Endothelial cell (in vitro differentiated cells): Measurements from ENCODE around the gene NIP7. TPM values are rescaled to one million over a fixed set of nuclear protein-coding genes. Genes with fewer than 3 reads are reported as not detected.

ENCODE experiments used
- DNase-seq: peaks from one replicate; pipeline ENCODE4 v3.0.0; 2021; ENCODE audit warnings: low spot score
- H3K27ac Mint-ChIP-seq: one replicate; pipeline ENCODE4 v1.8.0; 2021; ENCODE audit warnings: mixed read lengths, inconsistent platforms; ENCODE audit not compliant: unreplicated experiment
- H3K27me3 Mint-ChIP-seq: one replicate; pipeline ENCODE4 v1.8.0; 2021; ENCODE audit warnings: mild to moderate bottlenecking, moderate library complexity, mixed read lengths, inconsistent platforms; ENCODE audit not compliant: unreplicated experiment
- H3K36me3 Mint-ChIP-seq: one replicate; pipeline ENCODE4 v1.8.0; 2021; ENCODE audit warnings: mild to moderate bottlenecking, low read depth, mixed read lengths, inconsistent platforms; ENCODE audit not compliant: unreplicated experiment
- H3K4me1 Mint-ChIP-seq: one replicate; pipeline ENCODE4 v1.8.0; 2021; ENCODE audit warnings: mild to moderate bottlenecking, mixed read lengths, inconsistent platforms; ENCODE audit not compliant: unreplicated experiment
- H3K4me3 Mint-ChIP-seq: one replicate; pipeline ENCODE4 v1.8.0; 2021; ENCODE audit warnings: mild to moderate bottlenecking, mixed read lengths, inconsistent platforms; ENCODE audit not compliant: unreplicated experiment
- H3K9me3 Mint-ChIP-seq: one replicate; pipeline ENCODE4 v1.8.0; 2021; ENCODE audit warnings: mixed read lengths, inconsistent platforms; ENCODE audit not compliant: unreplicated experiment
- total RNA-seq: library from RNA; stranded (reverse); fragmentation: NEBNext Ultra II Directional; extraction: Animal tissue kit (Norgen Biotek cat#: 25700); gene quantifications from one replicate; pipeline ENCODE4 v1.2.1, GENCODE V29; 2021; ENCODE audit not compliant: unreplicated experiment
- TF ChIP-seq, protein P1 (sequence below): fragments of 200-600 bp; sonication (generic); IDR thresholded peaks from one replicate; pipeline ENCODE4 v1.5.0; 2021; ENCODE audit warnings: antibody characterized with exemption; ENCODE audit not compliant: unreplicated experiment

Gene NIP7
- total RNA-seq, 1 donor from 2014 or later: 34.4 TPM

GRCh38 chr16:69378760-69379159, 39.2 kb downstream of the NIP7 start:
- DNase-seq: no peak
- H3K36me3 Mint-ChIP-seq: peaks cover 20% of the 10 kb centered on the region

DNA sequence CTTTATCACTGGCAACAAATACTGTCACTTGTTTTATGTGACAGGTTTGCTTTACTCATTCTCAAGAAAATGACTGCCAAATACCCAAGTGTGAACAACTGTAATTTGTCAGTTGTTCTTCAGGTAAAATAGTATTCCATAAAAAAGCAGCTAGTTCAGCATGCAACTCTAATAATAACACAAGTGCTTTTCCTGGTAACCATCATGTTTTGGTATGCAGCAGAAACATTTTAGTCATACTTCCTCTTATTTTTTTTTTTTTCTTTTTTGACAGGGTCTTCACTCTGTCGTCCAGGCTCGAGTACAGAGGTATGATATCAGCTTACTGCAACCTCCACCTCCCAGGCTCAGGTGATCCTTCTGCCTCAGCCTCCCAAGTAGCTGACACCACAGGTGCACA, 41.7 kb downstream of the NIP7 start:
- peaks cover 21% of the 10 kb centered on the region for H3K36me3 Mint-ChIP-seq
- H3K9me3 Mint-ChIP-seq: no peaks in the 10 kb centered on the region
- TF ChIP-seq, protein P1, sequence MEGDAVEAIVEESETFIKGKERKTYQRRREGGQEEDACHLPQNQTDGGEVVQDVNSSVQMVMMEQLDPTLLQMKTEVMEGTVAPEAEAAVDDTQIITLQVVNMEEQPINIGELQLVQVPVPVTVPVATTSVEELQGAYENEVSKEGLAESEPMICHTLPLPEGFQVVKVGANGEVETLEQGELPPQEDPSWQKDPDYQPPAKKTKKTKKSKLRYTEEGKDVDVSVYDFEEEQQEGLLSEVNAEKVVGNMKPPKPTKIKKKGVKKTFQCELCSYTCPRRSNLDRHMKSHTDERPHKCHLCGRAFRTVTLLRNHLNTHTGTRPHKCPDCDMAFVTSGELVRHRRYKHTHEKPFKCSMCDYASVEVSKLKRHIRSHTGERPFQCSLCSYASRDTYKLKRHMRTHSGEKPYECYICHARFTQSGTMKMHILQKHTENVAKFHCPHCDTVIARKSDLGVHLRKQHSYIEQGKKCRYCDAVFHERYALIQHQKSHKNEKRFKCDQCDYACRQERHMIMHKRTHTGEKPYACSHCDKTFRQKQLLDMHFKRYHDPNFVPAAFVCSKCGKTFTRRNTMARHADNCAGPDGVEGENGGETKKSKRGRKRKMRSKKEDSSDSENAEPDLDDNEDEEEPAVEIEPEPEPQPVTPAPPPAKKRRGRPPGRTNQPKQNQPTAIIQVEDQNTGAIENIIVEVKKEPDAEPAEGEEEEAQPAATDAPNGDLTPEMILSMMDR: no peak
- no peak for DNase-seq
- no peak overlapping the region for H3K4me3 Mint-ChIP-seq
- H3K4me1 Mint-ChIP-seq: peaks cover 11% of the 10 kb centered on the region
- no peak overlapping the region for H3K27ac Mint-ChIP-seq
- H3K27me3 Mint-ChIP-seq: peaks cover 2% of the 10 kb centered on the region

More at GRCh38 chr16:69378760-69379159, 39.2 kb downstream of the NIP7 start:
- Mint-ChIP-seq H3K4me1 (peaks cover 1% of the 10 kb centered on the region), H3K27ac (no peak overlapping the region), H3K4me3 (no peak overlapping the region), H3K27me3 (no peaks in the 10 kb centered on the region), H3K9me3 (no peaks in the 10 kb centered on the region)
- TF ChIP-seq, protein P1: no peak

DNA sequence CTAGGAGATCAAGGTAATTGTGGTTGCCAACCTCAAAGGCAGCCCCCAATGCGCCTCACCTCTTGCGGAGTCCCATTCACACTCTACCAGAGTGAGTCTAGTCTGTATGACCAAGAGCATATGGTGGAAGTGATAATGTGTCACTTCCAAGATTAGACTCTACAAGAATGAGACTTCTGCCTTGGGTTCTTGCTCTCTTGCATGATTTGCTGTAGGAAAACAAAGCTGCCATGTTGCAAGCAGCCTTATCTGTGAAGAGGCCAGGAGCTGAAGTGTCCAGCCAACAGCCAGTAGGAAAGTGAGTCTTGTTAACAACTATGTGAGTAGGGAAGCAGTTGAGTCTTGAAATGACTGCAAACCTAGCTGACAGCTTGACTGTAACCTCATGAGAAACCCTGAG, 42.8 kb downstream of the NIP7 start:
- Mint-ChIP-seq H3K4me1 (peaks cover 11% of the 10 kb centered on the region), H3K4me3 (no peak overlapping the region), H3K9me3 (no peaks in the 10 kb centered on the region), H3K27me3 (peaks cover 2% of the 10 kb centered on the region), H3K36me3 (peaks cover 21% of the 10 kb centered on the region), H3K27ac (no peak overlapping the region)
- TF ChIP-seq, protein P1: no peak
- DNase-seq: no peak

DNA sequence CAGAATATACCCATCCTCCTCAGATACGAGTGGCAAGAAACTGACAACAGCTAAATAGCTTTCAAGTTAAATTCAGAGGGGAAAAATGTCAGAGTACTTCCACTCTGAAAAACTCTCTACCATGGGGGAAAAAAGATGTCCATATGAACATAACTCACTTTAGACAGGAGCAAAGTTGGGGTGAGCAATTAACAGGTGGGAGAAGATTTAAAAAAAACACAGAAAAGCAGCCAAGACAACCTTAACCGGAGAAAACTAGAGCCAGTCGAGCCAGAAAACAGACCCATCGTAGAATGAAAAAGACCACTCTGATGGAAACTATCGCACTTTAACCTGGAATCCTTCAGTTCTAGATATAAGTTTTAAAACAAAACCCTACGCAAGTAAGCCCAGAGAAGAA, 45.4 kb downstream of the NIP7 start:
- peak overlapping the region; percentile 94 for H3K27ac Mint-ChIP-seq
- no peak for DNase-seq
- peak overlapping the region; percentile 95 for H3K4me3 Mint-ChIP-seq
- H3K36me3 Mint-ChIP-seq: peaks cover 14% of the 10 kb centered on the region
- peaks cover 2% of the 10 kb centered on the region for H3K27me3 Mint-ChIP-seq
- TF ChIP-seq, protein P1: no peak
- peaks cover 15% of the 10 kb centered on the region for H3K4me1 Mint-ChIP-seq
- H3K9me3 Mint-ChIP-seq: no peaks in the 10 kb centered on the region

GRCh38 chr16:69386596-69386995, 47.0 kb downstream of the NIP7 start:
- Mint-ChIP-seq H3K9me3 (no peaks in the 10 kb centered on the region), H3K36me3 (peaks cover 14% of the 10 kb centered on the region), H3K27me3 (peaks cover 2% of the 10 kb centered on the region), H3K4me1 (peaks cover 15% of the 10 kb centered on the region), H3K27ac (no peak overlapping the region), H3K4me3 (no peak overlapping the region)
- TF ChIP-seq, protein P1: no peak
- no peak for DNase-seq

Other genes starting within 250 kb of the NIP7 start
- 2.7 TPM for gene HAS3, start 234.1 kb upstream of the NIP7 start, total RNA-seq
- gene CHTF8, start 207.2 kb upstream of the NIP7 start, total RNA-seq: 169 TPM
- 39.3 TPM for gene UTP4, start 207.1 kb upstream of the NIP7 start, total RNA-seq
- 16.8 TPM for gene SNTB2, start 152.6 kb upstream of the NIP7 start, total RNA-seq
- 36.3 TPM for gene VPS4A, start 28.4 kb upstream of the NIP7 start, total RNA-seq
- 11.4 TPM for gene PDF, start 9.2 kb upstream of the NIP7 start, total RNA-seq
- gene COG8, start 208 bp upstream of the NIP7 start, total RNA-seq: 33.1 TPM
- 1.2 TPM for gene TMED6, start 12.0 kb downstream of the NIP7 start, total RNA-seq
- gene TERF2, start 46.2 kb downstream of the NIP7 start, total RNA-seq: 39.4 TPM
- 120 TPM for gene CYB5B, start 84.8 kb downstream of the NIP7 start, total RNA-seq
- 48.8 TPM for gene NFAT5, start 226.2 kb downstream of the NIP7 start, total RNA-seq